Prostate gland (tissue), 2 donors: ENCODE measurements around the gene TMEM201.

Experiments used
- CTCF ChIP-seq, 4 experiments: fragments of 200-600 bp in 2 of 4; fragments of 450-650 bp in 2 of 4; sonication (generic) in 2 of 4; IDR thresholded peaks; 1 replicate in 3 of 4; 2 replicates in 1 of 4; pipeline ENCODE4 v1.5.1; 2016 to 2019; ENCODE audit warnings: antibody characterized with exemption in 4 of 4, mild to moderate bottlenecking in 2 of 4, moderate library complexity in 2 of 4
- POLR2A ChIP-seq: fragments of 450-650 bp; IDR thresholded peaks from one replicate; pipeline ENCODE4 v1.6.1; 2016; ENCODE audit warnings: antibody characterized with exemption, mild to moderate bottlenecking
- POLR2AphosphoS5 ChIP-seq: sonication (generic); formaldehyde crosslinking; IDR thresholded peaks from one replicate; pipeline ENCODE4 v1.6.1; 2017; ENCODE audit warnings: antibody characterized with exemption

- TF ChIP-seq CTCF (IDR thresholded peaks at IDR 0.05) (no peak), POLR2A (no peak), POLR2AphosphoS5 (no peak)
Measured at GRCh38 chr1:9658199-9658598, 69.5 kb downstream of the TMEM201 start.
